Measurements from ENCODE around the gene ZNF672.
A peak's percentile ranks its signal among the peaks of the same experiment; 100 is the strongest.

Gene ZNF672

GRCh38 chr1:248808876-248809275, 29.1 kb upstream of the ZNF672 start:
- DNase-seq (ENCODE audit: low spot score), result no peak
- Histone ChIP-seq H3K27ac (no peak overlapping the region), H3K4me3 (no peak overlapping the region)
- no peak for TF ChIP-seq CTCF (IDR thresholded peaks at IDR 0.05)

GRCh38 chr1:248810000-248810726, 27.9 kb upstream of the ZNF672 start:
- no peak overlapping the region for H3K27ac ChIP-seq
- no peak overlapping the region for H3K4me3 ChIP-seq
- no peak for TF ChIP-seq CTCF (IDR thresholded peaks at IDR 0.05)
- DNase-seq (ENCODE audit: low spot score), result no peak

GRCh38 chr1:248810727-248811513, 27.1 kb upstream of the ZNF672 start:
- no peak for DNase-seq (ENCODE audit: low spot score)
- H3K27ac ChIP-seq, result peak overlapping the region in 1 of 2 donors; percentile 25

GRCh38 chr1:248811514-248812490, 26.2 kb upstream of the ZNF672 start:
- no peak for TF ChIP-seq CTCF (IDR thresholded peaks at IDR 0.05)
- Histone ChIP-seq H3K4me3 (no peak overlapping the region), H3K27ac (peak overlapping the region in 1 of 2 donors; percentile 25)
- DNase-seq (ENCODE audit: low spot score), result no peak

More at GRCh38 chr1:248810727-248811513, 27.1 kb upstream of the ZNF672 start:
- H3K4me3 ChIP-seq, result no peak overlapping the region
- TF ChIP-seq CTCF (IDR thresholded peaks at IDR 0.05), result no peak

- no peak for TF ChIP-seq CTCF (IDR thresholded peaks at IDR 0.05)
- H3K27ac ChIP-seq, result no peak overlapping the region
- no peak for DNase-seq (ENCODE audit: low spot score)
Measured at GRCh38 chr1:248812736-248813425, 25.1 kb upstream of the ZNF672 start.

GRCh38 chr1:248813546-248813945, 24.5 kb upstream of the ZNF672 start:
- H3K4me3 ChIP-seq, result no peak overlapping the region
- DNase-seq (ENCODE audit: low spot score), result no peak
- no peak overlapping the region for H3K27ac ChIP-seq
- no peak for TF ChIP-seq CTCF (IDR thresholded peaks at IDR 0.05)

More at GRCh38 chr1:248812736-248813425, 25.1 kb upstream of the ZNF672 start:
- H3K4me3 ChIP-seq, result no peak overlapping the region
